Measurements from ENCODE around the gene TRIM59.

The TRIM59 gene, protein sequence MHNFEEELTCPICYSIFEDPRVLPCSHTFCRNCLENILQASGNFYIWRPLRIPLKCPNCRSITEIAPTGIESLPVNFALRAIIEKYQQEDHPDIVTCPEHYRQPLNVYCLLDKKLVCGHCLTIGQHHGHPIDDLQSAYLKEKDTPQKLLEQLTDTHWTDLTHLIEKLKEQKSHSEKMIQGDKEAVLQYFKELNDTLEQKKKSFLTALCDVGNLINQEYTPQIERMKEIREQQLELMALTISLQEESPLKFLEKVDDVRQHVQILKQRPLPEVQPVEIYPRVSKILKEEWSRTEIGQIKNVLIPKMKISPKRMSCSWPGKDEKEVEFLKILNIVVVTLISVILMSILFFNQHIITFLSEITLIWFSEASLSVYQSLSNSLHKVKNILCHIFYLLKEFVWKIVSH

DNA sequence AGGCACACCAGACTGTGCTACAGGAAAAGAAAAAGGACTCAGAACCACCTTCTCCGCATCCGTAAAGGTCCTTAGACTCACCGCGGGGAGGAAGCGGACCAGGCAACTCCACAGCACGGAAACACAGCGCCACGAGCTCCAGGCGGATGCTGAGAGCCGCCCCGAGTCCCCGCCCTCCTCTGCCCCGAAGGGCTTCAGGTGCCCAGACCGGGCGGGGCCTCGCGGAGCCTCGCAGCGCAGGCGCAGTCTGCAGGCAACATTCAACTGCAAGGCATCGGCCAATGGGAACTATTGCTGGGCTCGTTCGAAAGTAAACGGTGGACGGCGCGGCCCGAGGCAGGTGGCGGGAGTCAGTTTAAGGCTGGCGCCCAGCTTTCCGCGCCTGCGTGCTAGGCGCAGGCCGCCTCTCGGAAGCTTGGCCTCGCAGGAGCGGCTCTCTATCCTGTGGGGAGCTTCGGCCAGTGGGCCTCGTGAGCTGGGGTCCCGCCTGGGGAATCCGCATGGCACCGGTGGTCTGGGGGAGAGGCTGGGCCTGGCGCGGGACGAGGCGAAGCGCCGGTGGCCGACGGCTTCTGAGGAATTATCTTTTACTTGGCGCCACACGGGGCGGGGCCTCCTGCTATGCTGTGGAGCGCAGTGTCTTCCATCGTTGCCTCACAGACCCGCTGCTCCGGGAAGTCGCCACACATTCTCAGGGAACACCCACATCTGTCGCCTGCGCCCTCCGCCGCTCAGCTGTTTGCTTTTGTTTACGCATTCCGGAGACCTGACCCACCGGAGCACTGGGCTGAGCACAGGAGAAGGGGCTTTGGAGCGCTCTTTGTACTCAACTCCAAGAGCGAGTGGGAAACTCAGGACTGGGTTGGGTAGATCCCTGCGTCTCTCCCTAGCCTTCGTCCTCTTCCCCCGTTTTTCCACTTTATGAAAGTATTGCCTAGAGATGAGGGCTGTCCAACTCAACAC lies at the start of gene TRIM59:
TSS of gene TRIM59 (minus strand) at position 151 of the 963 bp plus-strand sequence. CDS start 10,603 bp downstream, outside the sequence.
- DNase-seq, result no peak

DNA sequence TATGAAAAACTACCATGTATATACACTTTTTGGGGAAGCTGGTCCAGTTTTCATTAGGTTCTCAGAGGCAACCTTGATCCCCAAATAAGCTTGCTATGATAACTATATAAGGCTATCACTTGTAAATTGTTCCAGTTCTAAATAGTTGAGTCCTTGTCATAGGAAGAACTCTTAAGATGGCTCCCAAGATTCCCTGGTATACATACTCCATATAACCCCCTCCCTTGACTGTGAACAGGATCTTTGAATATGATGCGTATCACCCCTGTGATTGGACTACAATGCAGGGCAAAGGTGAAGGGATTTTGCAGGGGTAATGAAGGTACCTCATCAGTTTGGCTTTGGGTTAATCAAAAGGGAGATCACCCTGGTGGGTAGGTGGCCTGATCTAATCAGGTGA lies 48.6 kb upstream of the TRIM59 start:
- DNase-seq, result no peak

DNA sequence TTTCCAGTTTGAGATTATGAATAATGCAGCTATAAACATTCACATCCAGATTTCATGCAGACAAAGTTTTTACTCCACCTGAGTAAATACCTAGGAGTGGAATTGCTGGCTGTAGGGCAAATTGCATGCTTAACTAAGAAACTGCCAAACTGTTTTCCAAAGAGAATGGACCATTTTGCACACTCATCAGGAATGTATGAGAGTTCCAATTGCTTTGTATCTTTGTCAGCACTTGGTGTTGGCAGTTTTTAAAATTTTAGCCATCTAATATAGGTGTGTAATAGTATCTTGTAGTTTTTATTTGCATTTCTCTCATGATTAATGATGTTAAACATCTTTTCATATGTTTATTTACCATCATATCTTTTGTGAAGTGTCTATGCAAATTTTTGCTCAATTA lies 40.6 kb upstream of the TRIM59 start:
- DNase-seq, result no peak

DNA sequence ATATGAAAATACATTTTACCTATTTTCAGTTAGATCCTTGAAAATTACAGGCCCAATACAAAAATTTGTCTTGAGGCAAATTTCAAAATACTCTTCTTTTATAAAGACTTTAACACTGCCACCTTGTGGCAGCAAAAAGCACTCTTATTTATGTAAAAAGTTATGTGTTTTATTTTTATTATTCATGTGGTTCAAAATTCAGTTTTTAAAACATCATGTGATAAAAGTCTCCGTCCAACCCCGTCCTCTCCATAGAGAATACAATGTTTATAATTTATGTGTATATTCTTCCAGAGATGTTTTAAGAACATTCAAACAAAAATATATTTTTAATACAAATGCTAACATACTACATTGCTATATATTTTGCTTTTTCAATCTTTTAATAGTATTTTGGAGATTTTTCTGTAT lies 36.9 kb upstream of the TRIM59 start:
- DNase-seq, result peak; percentile 56

DNA sequence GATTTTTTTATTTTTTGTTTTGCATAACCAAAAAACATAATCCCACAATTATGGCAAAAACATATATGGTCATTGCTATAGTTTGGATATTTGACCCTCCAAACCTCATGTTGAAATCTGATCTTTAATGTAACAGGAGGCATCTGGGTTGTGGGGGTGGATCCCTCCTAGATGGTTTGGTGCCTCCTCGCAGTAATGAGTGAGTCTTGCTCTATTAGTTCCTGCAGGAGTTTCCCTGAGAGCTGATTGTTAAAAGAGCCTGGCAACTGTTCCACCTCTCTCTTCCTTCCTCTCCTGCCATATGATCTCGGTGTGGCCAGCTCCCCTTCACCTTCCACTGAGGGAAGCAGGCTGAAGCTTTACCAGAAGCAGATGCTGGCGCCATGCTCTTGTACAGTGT lies 33.2 kb upstream of the TRIM59 start:
- DNase-seq, result no peak

DNA sequence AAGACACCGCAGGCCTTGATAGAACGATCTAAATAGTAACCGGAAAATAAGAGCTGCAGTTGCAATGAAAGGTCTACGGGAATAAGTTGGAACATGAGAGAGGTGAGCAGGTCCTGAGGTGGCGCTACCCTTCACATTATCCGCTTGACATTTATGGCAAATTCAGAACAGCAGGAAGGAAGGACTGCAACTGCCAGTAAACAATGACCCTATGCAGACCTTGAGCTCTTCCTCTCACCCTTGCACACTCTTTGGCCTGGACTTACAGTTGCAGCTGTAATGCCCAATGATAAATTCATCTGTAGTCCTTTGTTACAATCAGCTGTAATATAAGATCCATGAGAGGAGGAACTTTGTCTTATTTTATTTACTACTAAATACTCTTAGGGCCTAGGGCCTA lies 32.3 kb upstream of the TRIM59 start:
- no peak for DNase-seq

DNA sequence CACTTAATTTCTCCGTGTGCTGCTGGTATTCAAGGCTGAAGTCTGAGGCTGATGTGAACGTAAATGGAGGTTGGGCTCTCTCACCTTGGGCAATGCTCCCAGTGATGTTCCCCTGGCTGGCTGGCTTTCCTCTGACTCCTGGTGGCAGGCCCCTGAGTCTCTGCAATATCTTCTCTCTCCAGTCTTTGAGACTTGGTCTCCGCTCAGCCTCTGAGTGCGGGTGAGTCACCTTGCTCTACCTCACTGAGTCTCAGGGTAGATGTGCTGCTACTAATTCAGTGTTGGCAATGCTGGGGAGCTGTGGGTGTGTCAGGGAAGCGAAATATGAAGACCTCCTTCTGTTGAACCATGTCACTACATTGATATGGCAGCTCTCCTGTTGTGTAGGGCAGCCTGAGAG lies 31.3 kb upstream of the TRIM59 start:
- DNase-seq, result no peak

DNA sequence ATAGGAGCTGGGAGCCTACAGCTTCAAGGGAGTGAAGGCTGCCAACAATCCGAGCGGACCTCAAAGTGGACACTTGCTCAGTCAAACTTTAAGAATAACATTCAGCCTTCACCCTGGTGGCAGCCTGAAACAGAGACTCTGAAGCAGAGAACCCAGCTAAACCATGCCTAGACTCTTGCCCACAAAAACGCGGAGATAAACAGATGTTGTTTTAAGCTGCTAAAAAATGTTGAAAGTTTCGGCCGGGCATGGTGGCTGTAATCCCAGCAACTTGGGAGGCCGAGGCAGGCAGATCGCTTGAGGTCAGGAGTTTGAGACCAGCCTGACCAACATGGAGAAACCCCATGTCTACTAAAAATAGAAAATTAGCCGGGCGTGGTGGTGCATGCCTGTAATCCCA lies 29.8 kb upstream of the TRIM59 start:
- DNase-seq, result no peak

DNA sequence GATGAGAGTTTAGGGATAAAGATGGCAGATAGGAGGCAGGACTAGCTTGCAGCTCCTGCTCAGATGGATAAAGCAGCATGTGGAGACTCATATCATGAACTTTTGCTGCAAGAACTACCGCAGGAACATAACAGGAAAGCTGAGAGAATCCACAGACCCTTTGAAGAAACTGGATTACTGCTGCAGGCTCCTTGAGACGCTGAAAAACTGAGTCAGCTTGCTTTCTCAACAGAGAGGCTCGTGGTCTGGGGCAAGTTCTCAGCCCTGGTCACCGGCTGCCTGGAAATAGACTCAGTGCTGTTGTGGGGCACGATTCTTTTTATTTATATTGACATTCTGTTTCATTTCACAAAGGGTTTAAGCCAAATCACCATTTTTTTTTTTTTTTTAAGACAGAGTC lies 28.8 kb upstream of the TRIM59 start:
- no peak for DNase-seq

DNA sequence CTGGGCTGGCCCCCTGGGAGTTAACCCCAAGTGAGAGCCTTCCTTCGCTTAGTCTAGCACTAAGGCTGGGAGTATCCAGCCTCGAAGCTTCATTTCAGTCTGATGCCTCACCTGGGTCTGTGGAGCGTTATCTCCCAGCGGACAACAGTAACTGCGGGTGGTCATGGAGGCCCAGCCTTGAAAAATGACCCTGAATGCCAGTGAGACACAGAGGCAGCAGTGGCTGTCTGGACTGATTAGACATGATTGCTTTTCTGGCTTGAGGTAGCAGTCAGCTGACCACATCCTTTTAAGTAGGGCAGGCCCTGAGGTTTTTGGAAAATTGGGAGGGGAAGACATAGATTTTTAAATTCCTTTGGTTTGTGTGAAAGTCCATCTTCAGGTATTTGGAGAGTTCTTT lies 28.2 kb upstream of the TRIM59 start:
- no peak for DNase-seq

DNA sequence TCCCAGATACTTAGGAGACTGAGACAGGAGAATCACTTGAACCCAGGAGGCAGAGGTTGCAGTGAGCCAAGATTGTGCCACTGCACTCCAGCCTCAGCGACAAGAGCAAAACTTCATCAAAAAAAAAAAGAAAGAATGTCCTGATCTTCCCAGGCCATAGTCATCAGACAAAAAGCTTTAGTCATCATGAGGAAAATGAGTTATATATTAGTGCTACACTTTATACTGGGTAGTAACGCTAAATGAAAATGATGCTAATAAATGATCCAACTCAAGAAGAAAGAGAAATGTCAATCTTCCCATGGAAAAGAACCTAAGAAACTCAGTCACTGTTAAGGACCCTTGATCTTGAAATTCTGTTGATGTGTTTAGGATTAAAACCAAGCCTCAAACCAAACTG lies 26.3 kb upstream of the TRIM59 start:
- no peak for DNase-seq

DNA sequence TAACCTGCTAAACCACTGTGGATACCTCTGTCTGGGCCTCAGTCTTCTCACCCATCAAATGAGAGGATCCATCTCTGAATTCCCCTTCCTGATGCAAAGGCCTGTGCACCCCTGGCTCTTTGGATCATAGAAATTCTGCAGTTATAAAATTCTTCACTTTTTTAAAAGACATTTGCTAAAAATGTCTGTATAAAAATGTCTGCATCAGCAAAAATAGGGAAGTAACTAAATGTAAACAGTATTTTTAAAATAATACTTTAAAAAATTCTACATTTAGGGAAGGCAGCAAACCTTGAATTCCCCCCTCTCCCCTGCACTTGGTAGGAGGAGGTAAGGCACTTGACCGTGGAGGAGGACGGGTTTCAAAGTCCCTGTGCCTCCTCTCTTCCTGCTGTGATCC lies 25.6 kb upstream of the TRIM59 start:
- DNase-seq, result no peak

DNA sequence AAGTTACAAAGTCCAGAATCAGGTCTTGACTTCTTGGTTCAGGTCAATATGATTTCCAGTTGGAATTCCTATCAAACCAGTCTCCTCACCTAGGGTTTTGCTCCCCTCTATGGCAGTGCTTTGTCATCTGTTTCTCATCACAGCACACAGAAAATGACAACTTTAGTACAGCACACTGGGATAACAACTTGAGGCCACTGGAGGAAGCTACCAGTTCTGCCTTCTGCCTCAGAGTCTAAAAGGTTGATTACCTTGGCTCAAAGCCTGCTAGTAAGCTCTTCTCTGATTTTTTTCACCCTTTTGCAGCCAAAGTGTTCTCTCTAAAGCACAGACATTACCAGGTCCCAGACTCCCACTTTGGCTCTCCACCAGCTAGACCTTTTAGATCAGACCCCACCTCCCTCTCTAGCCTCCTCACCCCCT lies 24.8 kb upstream of the TRIM59 start:
- no peak for DNase-seq

DNA sequence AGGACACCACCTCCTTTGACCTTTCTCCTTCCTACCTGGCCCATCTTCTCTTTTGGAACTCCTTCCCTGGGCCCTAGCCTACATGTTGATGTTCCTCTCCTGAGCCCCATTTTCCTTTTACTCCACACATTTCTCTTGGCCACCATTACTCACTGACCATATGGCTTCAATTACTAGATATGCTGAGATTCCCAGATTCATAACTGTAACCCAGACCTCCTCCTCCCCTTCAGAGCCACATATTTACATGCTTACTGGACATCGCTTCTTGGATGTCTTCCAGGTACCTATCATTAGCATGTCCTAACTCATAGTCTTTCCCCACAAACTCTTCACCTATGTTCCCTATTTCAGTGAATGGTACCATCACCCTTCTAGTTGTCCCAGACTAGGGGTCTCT lies 24.4 kb upstream of the TRIM59 start:
- no peak for DNase-seq

DNA sequence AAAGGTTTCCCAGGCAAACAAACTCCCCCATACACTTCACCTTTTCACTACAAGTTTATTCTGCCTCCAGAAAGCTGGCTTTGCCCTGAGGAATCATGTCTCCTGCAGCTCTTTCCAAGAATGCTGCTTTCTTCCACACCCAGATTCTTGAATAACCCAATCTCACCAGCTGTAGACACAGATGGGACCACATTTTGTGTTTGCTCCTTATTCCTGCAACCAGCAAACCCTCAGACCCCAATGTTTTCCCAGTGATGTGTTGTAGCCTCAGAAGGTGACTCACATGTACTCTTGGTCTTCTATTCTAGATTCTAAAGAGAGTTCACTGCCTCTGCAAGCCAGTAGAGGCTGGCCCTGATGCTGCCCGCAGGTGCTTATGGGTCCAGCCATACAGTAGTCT lies 23.6 kb upstream of the TRIM59 start:
- no peak for DNase-seq

DNA sequence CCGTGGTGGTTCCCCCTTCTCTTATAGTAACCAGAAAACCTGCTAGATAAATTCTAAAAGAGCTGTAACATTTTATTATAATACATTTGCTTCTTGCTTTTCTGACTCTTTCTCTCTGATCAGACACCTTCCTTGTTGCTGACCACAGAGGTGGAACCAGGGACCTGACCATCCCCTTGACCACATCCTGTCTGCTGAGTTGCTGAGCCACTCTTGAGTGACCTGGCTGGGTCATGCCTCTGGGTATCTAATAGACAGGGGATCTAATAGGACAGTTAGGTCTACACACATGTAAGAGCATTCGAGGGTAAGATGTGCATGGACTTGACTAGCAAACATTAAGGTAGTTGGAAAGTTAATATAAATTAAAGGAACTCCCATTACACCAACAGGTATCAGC lies 22.8 kb upstream of the TRIM59 start:
- no peak for DNase-seq

DNA sequence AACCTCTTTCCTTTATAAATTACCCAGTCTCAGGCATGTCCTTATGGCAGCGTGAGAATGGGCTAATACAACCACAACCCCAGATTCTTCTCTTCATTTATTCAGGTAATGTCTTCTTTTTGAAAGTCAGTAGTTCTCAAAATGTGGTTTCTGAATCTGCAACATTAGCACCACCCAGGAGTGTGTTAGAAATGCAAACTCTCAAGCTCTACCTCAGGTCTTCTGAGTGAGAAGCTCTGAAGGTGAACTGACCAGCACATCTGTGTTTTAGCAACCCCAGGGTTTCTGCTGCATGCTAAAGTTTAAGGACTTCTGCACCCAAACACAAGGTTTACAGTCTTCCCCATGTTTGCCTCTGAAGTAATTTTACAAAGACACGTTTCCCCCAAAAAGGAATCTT lies 22.3 kb upstream of the TRIM59 start:
- no peak for DNase-seq

DNA sequence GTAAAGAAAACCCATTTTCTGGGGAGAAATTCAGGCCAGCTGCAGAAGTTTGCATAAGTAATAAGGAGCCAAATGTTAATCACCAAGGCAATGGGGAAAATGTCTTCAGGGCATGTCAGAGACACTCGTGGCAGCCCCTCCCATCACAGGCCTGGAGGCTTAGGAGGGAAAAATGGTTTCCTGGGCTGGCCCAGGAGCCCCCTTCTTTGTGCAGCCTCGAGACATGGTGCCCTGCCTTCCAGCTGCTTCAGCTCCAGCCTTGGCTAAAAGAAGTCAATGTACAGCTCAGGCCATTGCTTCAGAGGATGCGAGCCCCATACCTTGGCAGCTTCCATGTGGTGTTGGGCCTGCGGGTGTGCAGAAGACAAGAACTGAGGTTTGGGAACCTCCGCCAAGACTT lies 20.6 kb upstream of the TRIM59 start:
- no peak for DNase-seq

DNA sequence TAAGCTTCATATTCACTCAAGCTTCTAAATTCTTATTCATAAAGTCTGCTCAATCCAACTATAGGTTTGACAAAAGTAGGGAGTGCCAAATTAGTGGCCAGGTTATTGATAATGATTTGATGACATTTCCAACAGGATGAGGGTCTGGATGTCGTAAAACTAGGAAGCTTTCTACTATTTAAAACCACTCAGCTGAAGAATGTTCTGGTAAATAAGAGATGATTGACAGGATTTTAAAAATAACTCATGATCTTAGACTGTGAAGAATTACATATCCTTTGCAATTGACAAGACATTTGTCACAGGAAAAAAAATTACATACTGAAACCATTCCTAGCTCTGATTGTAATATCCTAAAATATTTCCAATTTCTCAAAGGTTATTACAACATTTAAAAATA lies 15.4 kb upstream of the TRIM59 start:
- no peak for DNase-seq

DNA sequence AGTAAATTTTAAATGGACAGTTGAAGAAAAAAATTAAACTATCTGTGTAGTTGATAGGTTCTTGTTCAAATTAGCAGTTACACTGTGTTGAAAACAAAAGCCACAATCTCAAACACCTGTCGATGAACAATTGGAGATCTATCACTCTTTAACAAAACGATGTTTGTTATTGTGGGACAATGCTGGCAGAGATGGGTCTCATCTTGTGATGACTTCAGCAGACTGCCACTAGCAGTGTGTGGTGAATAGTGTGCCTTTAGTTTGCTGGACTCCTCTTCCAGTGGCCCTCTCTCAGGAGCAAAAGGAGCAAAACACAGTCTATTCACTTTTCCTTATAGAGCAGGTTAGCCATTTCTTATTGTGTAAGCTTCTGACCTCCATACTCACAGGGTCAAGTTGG lies 14.7 kb upstream of the TRIM59 start:
- DNase-seq, result no peak

DNA sequence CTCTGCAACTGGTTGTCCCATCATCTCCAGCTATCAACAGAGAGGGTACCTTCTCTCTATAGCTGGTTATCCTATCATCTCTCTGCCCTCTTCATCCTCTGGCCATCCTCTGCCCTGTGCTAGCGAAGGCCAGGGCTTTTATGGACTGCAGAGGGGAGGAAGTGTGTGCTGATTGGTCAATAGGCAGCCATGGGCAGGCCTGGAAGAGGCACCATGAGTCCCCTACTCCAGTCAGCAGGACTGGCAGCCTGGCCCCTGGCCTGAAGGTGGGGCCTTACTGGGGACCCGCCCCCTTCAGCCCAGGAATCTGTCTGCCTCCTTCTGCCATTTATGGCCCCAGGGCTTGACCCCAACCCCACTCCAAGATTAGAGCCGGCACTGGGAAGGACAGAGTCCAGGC lies 10.4 kb upstream of the TRIM59 start:
- DNase-seq, result no peak

DNA sequence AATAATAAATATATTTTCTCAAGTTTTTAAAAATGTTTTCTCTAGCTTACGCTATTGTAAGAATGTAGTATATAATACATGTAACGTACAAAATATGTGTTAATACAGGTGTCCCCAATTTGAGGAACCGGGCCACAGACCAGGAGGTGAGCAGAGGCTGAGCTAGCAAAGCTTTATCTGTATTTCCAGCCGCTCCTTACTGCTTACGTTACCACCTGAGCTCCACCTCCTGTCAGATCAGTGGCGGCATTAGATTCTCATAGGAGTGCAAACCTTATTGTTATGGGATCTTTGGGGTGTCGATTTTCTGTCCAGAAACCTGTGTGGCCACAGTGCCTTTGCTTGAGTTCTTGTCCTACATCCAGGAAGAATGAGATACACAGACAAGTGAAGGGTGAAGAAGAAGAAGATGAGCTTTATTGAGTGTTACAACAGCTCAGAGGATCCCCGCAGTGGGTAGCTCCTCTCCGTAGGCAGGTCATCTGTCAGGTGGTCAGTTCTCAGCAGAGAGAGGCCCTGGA lies 9.9 kb upstream of the TRIM59 start:
- DNase-seq, result no peak

DNA sequence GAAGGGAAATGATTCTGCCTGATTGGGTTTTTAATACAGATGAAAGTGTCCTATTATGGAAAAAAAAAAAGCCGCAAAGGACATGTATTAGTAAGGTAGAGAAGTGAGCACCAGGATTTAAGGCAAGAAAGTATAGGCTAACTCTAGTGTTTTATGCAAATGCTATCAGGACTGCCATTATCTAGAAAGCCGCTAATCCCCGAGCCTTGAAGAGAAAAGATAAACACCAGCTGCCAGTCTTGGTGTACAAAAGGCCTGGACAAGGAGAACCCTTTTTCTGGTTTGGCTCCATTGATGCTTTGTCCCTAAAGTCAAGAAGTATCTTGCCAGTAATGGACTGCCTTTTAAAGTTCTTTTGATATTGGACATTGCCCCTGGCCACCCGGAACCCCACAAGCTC lies 8.6 kb upstream of the TRIM59 start:
- DNase-seq, result no peak

DNA sequence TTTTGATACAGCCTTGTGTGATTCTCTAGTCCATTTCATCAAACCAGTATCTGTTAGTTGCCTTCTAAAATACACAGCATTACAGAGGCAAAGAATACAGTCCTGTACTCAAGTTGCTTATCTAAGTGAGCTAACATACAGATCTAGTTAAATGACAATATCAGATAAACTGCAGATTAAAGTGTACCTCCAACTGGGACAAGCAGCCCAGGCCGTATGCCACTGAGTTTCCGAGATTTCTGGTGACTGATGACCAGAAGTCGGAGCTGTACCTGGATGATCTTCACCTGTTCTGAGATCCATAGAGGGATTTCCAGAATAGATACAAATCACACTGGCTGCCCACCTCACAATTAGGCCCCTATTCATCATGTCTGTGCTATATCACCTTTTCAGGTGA lies 6.3 kb upstream of the TRIM59 start:
- no peak for DNase-seq
